HepG2 (cell line): Measurements from ENCODE around the gene CDCA5. TPM values are rescaled to one million over a fixed set of nuclear protein-coding genes. Genes with fewer than 3 reads are reported as not detected.
A peak's percentile ranks its signal among the peaks of the same experiment; 100 is the strongest.

ENCODE experiments used
- ATAC-seq: fragments of 200-7000 bp; cut with Tn5 transposase; 3 replicates; pipeline ENCODE4 v1.9.1; 2020; ENCODE audit warnings: mild to moderate bottlenecking, moderate library complexity
- BruUV-seq: library from RNA; stranded (reverse); fragments of 400-500 nt; replicated peaks from 2 replicates; lab custom pipeline; 2021; lab: Mats Ljungman, UMichigan
- CTCF ChIA-PET: fragments of 300-600 bp; formaldehyde crosslinking; extraction: SDS; loops from one replicate; lab custom pipeline; 2021; ENCODE audit warnings: low total read pairs, inconsistent platforms, low intra/inter-chr PET ratio; lab: Yijun Ruan, JAX
- POLR2A ChIA-PET: fragments of 350-600 bp; sonication (Branson Sonifier 250); formaldehyde crosslinking; loops from one replicate; lab custom pipeline; 2020; ENCODE audit warnings: antibody characterized with exemption, inconsistent platforms; lab: Yijun Ruan, JAX
- DNase-seq: peaks from one replicate; pipeline ENCODE4 v3.0.0-alpha.2; 2015; ENCODE audit warnings: low spot score
- FAIRE-seq: peaks from 3 replicates; lab custom pipeline; 2011; peaks lifted over from hg19 to GRCh38; lab: Jason Lieb, UNC
- H2AFZ ChIP-seq: one replicate; pipeline ENCODE4 v1.6.1; 2011; ENCODE audit warnings: low read length, inconsistent platforms
- H3K27ac ChIP-seq: fragments of 300-600 bp; 3 replicates; pipeline ENCODE4 v1.8.0; 2011; ENCODE audit warnings: mixed run types, mild to moderate bottlenecking, mixed read lengths, low read length, inconsistent platforms; ENCODE audit not compliant: insufficient read depth; ENCODE audit errors: extremely low read length
- H3K27me3 ChIP-seq, 2 experiments: fragments of 200-600 bp in 1 of 2; 2 replicates in 1 of 2; 3 replicates in 1 of 2; pipeline versions ENCODE4 v1.6.0 to v1.8.0; 2011; ENCODE audit warnings: low read length in 2 of 2, mild to moderate bottlenecking in 2 of 2, moderate library complexity in 2 of 2, inconsistent platforms in 1 of 2; ENCODE audit not compliant: insufficient read depth in 2 of 2, control insufficient read depth in 1 of 2
- H3K36me3 ChIP-seq, 2 experiments: fragments of 200-600 bp in 1 of 2; replicated peaks in 1 of 2; 2 replicates in 1 of 2; 3 replicates in 1 of 2; pipeline versions ENCODE4 v1.5.1 to v1.8.0; 2011; ENCODE audit warnings: low read length in 2 of 2, inconsistent platforms in 1 of 2; ENCODE audit not compliant: insufficient read depth in 2 of 2, control insufficient read depth in 1 of 2
- H3K4me1 ChIP-seq: 2 replicates; pipeline ENCODE4 v1.5.1; 2012; ENCODE audit warnings: low read length, inconsistent platforms; ENCODE audit not compliant: insufficient read depth
- H3K4me2 ChIP-seq: 2 replicates; pipeline ENCODE4 v1.6.0; 2011; ENCODE audit warnings: low read depth, low read length, inconsistent platforms
- H3K4me3 ChIP-seq, 3 experiments: fragments of 200-600 bp in 1 of 3; sonication (generic), shearing (Covaris generic) in 1 of 3; replicated peaks in 1 of 3; 2 replicates each; pipeline ENCODE4 v1.5.1; 2011 to 2016; ENCODE audit warnings: low read length in 3 of 3, inconsistent platforms in 2 of 3, low read depth in 2 of 3, mild to moderate bottlenecking in 2 of 3, control low read depth in 1 of 3, mixed read lengths in 1 of 3; ENCODE audit not compliant: insufficient read depth in 1 of 3
- H3K79me2 ChIP-seq: one replicate; pipeline ENCODE4 v1.6.1; 2011; ENCODE audit warnings: low read length, inconsistent platforms; ENCODE audit not compliant: insufficient read depth
- H3K9ac ChIP-seq: 2 replicates; pipeline ENCODE4 v1.6.0; 2011; ENCODE audit warnings: mild to moderate bottlenecking, low read depth, low read length, inconsistent platforms; ENCODE audit not compliant: insufficient read depth
- H3K9me3 ChIP-seq: 2 replicates; pipeline ENCODE4 v1.5.1; 2012; ENCODE audit warnings: mild to moderate bottlenecking, low read length
- H4K20me1 ChIP-seq: 2 replicates; pipeline ENCODE4 v1.6.0; 2011; ENCODE audit warnings: inconsistent platforms, mild to moderate bottlenecking, low read length, moderate library complexity; ENCODE audit not compliant: insufficient read depth
- ATF7 ChIP-seq, 2 experiments: fragments of 450-650 bp in 1 of 2; sonication (generic) in 1 of 2; formaldehyde crosslinking in 1 of 2; IDR thresholded peaks; 2 replicates each; pipeline versions ENCODE4 v1.4.0 to v1.6.1; 2016 to 2020; ENCODE audit warnings: antibody characterized with exemption in 1 of 2, mild to moderate bottlenecking in 1 of 2, missing genetic modification reagents in 1 of 2
- BCL6 ChIP-seq: IDR thresholded peaks from 2 replicates; pipeline ENCODE4 v1.6.1; 2016; ENCODE audit warnings: missing genetic modification reagents, missing compliant biosample characterization
- KDM5A ChIP-seq: fragments of 200-600 bp; sonication (generic); IDR thresholded peaks from 2 replicates; pipeline ENCODE4 v1.7.0; 2018; ENCODE audit warnings: antibody characterized with exemption, mild to moderate bottlenecking, low read length, borderline replicate concordance
- MED1 ChIP-seq: sonication (generic); formaldehyde crosslinking; IDR thresholded peaks from 2 replicates; pipeline ENCODE4 v1.4.0; 2020; ENCODE audit warnings: missing genetic modification reagents
- MYC ChIP-seq: sonication (generic); formaldehyde crosslinking; IDR thresholded peaks from 2 replicates; pipeline ENCODE4 v1.9.0; 2021; ENCODE audit warnings: missing genetic modification reagents, borderline replicate concordance
- NAIF1 ChIP-seq: sonication (generic); formaldehyde crosslinking; IDR thresholded peaks from 2 replicates; pipeline ENCODE4 v1.5.0; 2020; ENCODE audit warnings: mild to moderate bottlenecking, missing genetic modification reagents, borderline replicate concordance
- PITX1 ChIP-seq: sonication (generic); formaldehyde crosslinking; IDR thresholded peaks from 2 replicates; pipeline ENCODE4 v1.5.1; 2020; ENCODE audit warnings: mild to moderate bottlenecking, missing genetic modification reagents
- PLRG1 ChIP-seq: fragments of 450-650 bp; conservative IDR thresholded peaks from 2 replicates; pipeline ENCODE4 v1.6.1; 2016
- RAD21 ChIP-seq: fragments of 450-650 bp; formaldehyde crosslinking; IDR thresholded peaks from 2 replicates; pipeline ENCODE4 v1.5.0; 2020; ENCODE audit warnings: mild to moderate bottlenecking
- SALL2 ChIP-seq: sonication (generic); formaldehyde crosslinking; IDR thresholded peaks from 2 replicates; pipeline ENCODE4 v1.8.1; 2023; ENCODE audit warnings: mild to moderate bottlenecking, missing genetic modification reagents, inconsistent platforms
- SMC3 ChIP-seq: IDR thresholded peaks from 2 replicates; pipeline ENCODE4 v1.6.1; 2011; ENCODE audit warnings: low read length, improper control_type of control experiment
- STAG1 ChIP-seq: sonication (generic); formaldehyde crosslinking; IDR thresholded peaks from 2 replicates; pipeline ENCODE4 v1.4.0; 2020; ENCODE audit warnings: missing genetic modification reagents
- YY1 ChIP-seq: IDR thresholded peaks from 2 replicates; pipeline ENCODE4 v1.6.1; 2011; ENCODE audit warnings: low read length, low read depth, moderate library complexity, mild to moderate bottlenecking; ENCODE audit not compliant: insufficient read depth, insufficient replicate concordance
- ZFP37 ChIP-seq: sonication (generic); formaldehyde crosslinking; IDR thresholded peaks from 2 replicates; pipeline ENCODE4 v1.4.0; 2020; ENCODE audit warnings: missing genetic modification reagents, borderline replicate concordance
- ZMYM3 ChIP-seq: sonication (generic); formaldehyde crosslinking; IDR thresholded peaks from 2 replicates; pipeline ENCODE4 v1.5.1; 2020; ENCODE audit warnings: mild to moderate bottlenecking, missing genetic modification reagents
- ZMYM4 ChIP-seq: sonication (generic); formaldehyde crosslinking; IDR thresholded peaks from 2 replicates; pipeline ENCODE4 v1.8.1; 2023; ENCODE audit warnings: mild to moderate bottlenecking, missing genetic modification reagents
- ZNF143 ChIP-seq: sonication (generic); formaldehyde crosslinking; IDR thresholded peaks from 2 replicates; pipeline ENCODE4 v1.4.0; 2020; ENCODE audit warnings: missing genetic modification reagents
- ZNF629 ChIP-seq: sonication (generic); formaldehyde crosslinking; conservative IDR thresholded peaks from 2 replicates; pipeline ENCODE4 v1.5.0; 2020; ENCODE audit warnings: missing genetic modification reagents
- ZNF816 ChIP-seq: sonication (generic); formaldehyde crosslinking; IDR thresholded peaks from 2 replicates; pipeline ENCODE4 v1.8.0; 2022; ENCODE audit warnings: missing genetic modification reagents, mild to moderate bottlenecking, borderline replicate concordance
- WGBS: methylation state at CpG from one replicate; pipeline ENCODE4 v1.1.6; 2017; ENCODE audit warnings: low lambda C conversion rate; 5-methylcytosine and 5-hydroxymethylcytosine counted together
- in situ Hi-C: cut with HindIII; loops from 2 replicates; pipeline ENCODE4 v1.10.0; 2017; ENCODE audit warnings: low pct_unique_long_range_greater_than_20kb; ENCODE audit not compliant: extremely low pct_ligation_motif_present
- intact Hi-C: fragments of 100-400 bp; cut with micrococcal nuclease; formaldehyde crosslinking; loops from one replicate; pipeline ENCODE4 v1.10.0; 2022; ENCODE audit not compliant: unreplicated experiment
- polyA plus RNA-seq, 8 experiments: library from polyadenylated mRNA; depleted of rRNA in 3 of 8; stranded (reverse) in 7 of 8; unstranded in 1 of 8; fragments of >200 nt; fragmentation: Illumina TruSeq in 4 of 8; extraction: Trizol in 4 of 8; gene quantifications; 2 replicates each; pipeline versions ENCODE4 v1.2.1 to v1.2.3, GENCODE V29; 2011 to 2016; ENCODE audit warnings: low read depth in 4 of 8, missing spikeins in 1 of 8, mixed read lengths in 1 of 8; ENCODE audit not compliant: insufficient read depth in 1 of 8
- total RNA-seq, 5 experiments: library from RNA; depleted of rRNA; stranded (reverse); fragments of >200 nt; fragmentation: Illumina TruSeq; extraction: Trizol; gene quantifications; 2 replicates each; pipeline ENCODE4 v1.2.3, GENCODE V29; 2016; ENCODE audit warnings: low read depth in 1 of 5
- TF ChIP-seq, protein P1 (sequence below): sonication (generic); formaldehyde crosslinking; IDR thresholded peaks from 2 replicates; pipeline ENCODE4 v1.5.0; 2020; ENCODE audit warnings: mild to moderate bottlenecking, missing genetic modification reagents, borderline replicate concordance
- TF ChIP-seq, protein P2 (sequence below): sonication (generic); formaldehyde crosslinking; conservative IDR thresholded peaks from 2 replicates; pipeline ENCODE4 v1.4.0; 2020; ENCODE audit warnings: missing genetic modification reagents

CDCA5 gene
- total and polyA plus RNA-seq, 2 of the 13 experiments (the other 11 are each of a cell fraction or from before 2014, with no cell fraction given), result 13.5 to 50.6 TPM

DNA sequence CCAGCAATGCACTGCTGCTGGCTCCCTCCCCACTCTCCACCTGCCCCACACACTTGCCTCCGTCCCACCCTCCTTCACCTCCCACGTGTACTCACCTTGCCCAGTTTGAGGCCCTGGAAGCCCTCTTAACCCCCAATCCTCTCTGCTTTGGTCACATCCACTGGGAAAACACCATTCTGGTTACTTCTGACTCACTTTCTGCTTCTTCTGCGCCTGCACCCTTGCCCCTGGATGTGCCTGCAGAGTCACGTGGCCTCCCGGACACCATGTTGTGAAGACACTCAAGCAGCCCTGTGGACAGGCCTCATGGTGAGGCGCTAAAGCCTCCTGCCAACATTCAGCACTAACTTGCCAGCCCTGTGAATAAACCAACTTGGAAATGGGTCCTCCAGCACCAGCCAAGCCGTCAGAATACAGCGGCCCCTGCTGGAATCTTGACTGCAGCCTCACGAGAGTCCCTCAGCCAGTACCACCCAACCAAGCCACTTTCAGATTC, 22.9 kb downstream of the CDCA5 start:
- intact Hi-C loops, result loop anchor here (1.0 kb wide), 1 partner anchor 34 kb away; the partner anchor contains the start of gene SNX15
- Histone ChIP-seq H3K9ac (no peak overlapping the region), H3K36me3 (no peaks in the 10 kb centered on the region), H3K27ac (no peak overlapping the region), H3K79me2 (no peaks in the 10 kb centered on the region), H4K20me1 (no peaks in the 10 kb centered on the region), H3K4me2 (0 out of 2 replicates have a peak overlapping the region, but pooled peaks have one; percentile 25), H2AFZ (no peak overlapping the region), H3K4me1 (peaks cover 82% of the 10 kb centered on the region), H3K27me3 (no peaks in the 10 kb centered on the region), H3K4me3 (no peak overlapping the region), H3K9me3 (no peaks in the 10 kb centered on the region)
- WGBS, result 54% methylated on average over 8 of the region's 9 CpGs
- BruUV-seq, result no TSS peak
- DNase-seq (peak; percentile 42), FAIRE-seq (no peak), ATAC-seq (peak; percentile 56)
- in situ Hi-C loops, result no loop called here
- CTCF ChIA-PET, result interaction anchor here (1.2 to 1.9 kb wide), 2 partner anchors 33 to 47 kb away, joined by 6 read pairs; partner anchors contain the start of genes ARL2 and SNX15
- POLR2A ChIA-PET, result interaction anchor here (3.5 kb wide), 1 partner anchor 8 kb away, joined by 21 read pairs; no protein-coding TSS in a partner anchor
- TF ChIP-seq MYC (CRISPR knock-in tag) (peak; percentile 17; the same call in 1 of the 2 replicates), SMC3 (peak; percentile 60), ZMYM4 (CRISPR knock-in tag) (0 out of 2 replicates have a peak, but pooled peaks have one; percentile 24), YY1 (peak; percentile 38), ZFP37 (CRISPR knock-in tag) (no peak), ATF7 (IDR thresholded peaks at IDR 0.05) (no peak), ATF7 (CRISPR knock-in tag; IDR thresholded peaks at IDR 0.05) (no peak), ZNF629 (CRISPR knock-in tag) (peak; percentile 41; the same call in 1 of the 2 replicates), BCL6 (CRISPR knock-in tag) (no peak), PITX1 (peak; percentile 40; the same call in 1 of the 2 replicates), NAIF1 (CRISPR knock-in tag) (no peak), STAG1 (peak; percentile 70), ZNF816 (no peak), RAD21 (peak; percentile 65), PLRG1 (no peak), MED1 (CRISPR knock-in tag) (0 out of 2 replicates have a peak, but pooled peaks have one; percentile 13), ZNF143 (0 out of 2 replicates have a peak, but pooled peaks have one; percentile 11), ZMYM3 (0 out of 2 replicates have a peak, but pooled peaks have one; percentile 33), KDM5A (no peak), SALL2 (CRISPR knock-in tag) (no peak)
- TF ChIP-seq, protein P1, sequence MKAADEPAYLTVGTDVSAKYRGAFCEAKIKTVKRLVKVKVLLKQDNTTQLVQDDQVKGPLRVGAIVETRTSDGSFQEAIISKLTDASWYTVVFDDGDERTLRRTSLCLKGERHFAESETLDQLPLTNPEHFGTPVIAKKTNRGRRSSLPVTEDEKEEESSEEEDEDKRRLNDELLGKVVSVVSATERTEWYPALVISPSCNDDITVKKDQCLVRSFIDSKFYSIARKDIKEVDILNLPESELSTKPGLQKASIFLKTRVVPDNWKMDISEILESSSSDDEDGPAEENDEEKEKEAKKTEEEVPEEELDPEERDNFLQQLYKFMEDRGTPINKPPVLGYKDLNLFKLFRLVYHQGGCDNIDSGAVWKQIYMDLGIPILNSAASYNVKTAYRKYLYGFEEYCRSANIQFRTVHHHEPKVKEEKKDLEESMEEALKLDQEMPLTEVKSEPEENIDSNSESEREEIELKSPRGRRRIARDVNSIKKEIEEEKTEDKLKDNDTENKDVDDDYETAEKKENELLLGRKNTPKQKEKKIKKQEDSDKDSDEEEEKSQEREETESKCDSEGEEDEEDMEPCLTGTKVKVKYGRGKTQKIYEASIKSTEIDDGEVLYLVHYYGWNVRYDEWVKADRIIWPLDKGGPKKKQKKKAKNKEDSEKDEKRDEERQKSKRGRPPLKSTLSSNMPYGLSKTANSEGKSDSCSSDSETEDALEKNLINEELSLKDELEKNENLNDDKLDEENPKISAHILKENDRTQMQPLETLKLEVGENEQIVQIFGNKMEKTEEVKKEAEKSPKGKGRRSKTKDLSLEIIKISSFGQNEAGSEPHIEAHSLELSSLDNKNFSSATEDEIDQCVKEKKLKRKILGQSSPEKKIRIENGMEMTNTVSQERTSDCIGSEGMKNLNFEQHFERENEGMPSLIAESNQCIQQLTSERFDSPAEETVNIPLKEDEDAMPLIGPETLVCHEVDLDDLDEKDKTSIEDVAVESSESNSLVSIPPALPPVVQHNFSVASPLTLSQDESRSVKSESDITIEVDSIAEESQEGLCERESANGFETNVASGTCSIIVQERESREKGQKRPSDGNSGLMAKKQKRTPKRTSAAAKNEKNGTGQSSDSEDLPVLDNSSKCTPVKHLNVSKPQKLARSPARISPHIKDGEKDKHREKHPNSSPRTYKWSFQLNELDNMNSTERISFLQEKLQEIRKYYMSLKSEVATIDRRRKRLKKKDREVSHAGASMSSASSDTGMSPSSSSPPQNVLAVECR (CRISPR knock-in tag), result peak; percentile 40; the same call in 1 of the 2 replicates
- TF ChIP-seq, protein P2, sequence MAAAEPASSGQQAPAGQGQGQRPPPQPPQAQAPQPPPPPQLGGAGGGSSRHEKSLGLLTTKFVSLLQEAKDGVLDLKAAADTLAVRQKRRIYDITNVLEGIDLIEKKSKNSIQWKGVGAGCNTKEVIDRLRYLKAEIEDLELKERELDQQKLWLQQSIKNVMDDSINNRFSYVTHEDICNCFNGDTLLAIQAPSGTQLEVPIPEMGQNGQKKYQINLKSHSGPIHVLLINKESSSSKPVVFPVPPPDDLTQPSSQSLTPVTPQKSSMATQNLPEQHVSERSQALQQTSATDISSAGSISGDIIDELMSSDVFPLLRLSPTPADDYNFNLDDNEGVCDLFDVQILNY, result no peak
